HG02938 (cell line): Measurements from ENCODE around the gene CPAMD8.

Experiments used
- ATAC-seq: cut with Tn5 transposase; IDR thresholded peaks from one replicate; pipeline ENCODE4 v1.9.1; 2021; ENCODE audit warnings: mild to moderate bottlenecking, moderate library complexity; ENCODE audit not compliant: unreplicated experiment

The CPAMD8 gene

DNA sequence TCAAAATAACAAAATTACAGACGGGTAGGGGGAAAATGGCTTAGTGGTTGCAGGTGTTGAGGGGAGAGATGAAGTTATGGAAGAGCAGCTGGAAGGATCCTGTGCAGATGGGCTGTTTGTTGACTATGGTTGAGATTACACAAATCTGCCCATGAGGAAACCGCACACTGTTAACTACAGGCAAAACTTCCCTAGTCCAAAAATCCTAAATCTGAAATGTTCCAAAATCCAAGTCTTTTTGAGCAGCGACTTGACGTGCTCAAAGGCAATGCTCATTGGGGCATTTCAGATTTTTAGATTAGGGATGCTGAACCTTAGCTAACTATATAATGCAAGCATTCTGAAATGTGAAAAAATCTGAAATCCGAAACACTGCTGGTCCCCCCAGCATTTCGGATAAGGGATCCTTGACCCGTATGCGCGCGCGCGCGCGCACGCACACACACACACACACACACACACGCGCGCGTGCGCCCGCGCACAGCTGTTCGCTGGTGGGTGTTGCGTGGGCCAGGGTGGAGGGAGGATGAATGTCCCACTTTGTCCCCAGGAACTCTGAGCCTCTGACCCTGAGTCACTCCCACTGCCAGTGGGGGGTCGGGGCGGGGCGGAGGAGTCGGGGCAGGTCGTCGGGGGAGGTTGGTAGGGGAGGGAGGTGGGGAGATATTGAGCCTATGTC lies 131.0 kb downstream of the CPAMD8 start:
- ATAC-seq, result no peak

DNA sequence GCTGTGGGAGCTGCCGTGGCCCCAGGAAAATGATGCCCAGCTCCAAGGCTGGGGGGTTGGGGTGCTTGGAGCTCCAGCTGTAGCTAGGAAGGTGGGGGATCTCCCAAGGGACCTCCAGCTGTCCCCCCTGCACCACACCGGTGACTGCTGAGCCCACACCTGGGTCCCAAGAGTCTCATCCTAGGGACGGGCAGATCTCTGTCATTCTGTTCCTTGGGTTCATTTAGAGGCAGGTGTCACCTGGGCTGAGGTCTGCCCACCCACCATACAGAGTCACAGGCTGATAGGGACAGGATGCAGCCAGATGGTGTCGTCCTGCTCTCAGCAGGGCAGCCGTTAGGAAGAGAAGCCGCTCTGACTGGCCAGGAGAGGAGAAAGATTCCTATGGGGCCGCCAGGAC lies 132.5 kb downstream of the CPAMD8 start:
- no peak for ATAC-seq

DNA sequence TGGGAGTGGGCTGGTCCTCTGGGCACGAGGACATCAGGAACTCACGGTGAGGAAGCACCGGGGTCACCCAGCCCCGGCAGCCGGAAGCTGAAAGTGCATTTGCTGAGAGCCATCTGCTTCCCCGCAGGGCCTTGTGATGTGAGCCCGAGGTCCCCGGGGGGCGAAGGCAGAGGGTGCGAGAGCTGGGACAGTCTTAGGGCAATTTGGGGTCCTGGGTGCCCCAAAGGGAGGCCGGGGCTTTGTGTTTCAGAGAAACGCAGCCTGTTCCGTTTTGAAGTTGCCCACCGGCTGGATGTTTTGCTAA lies 133.0 kb downstream of the CPAMD8 start:
- ATAC-seq, result no peak

DNA sequence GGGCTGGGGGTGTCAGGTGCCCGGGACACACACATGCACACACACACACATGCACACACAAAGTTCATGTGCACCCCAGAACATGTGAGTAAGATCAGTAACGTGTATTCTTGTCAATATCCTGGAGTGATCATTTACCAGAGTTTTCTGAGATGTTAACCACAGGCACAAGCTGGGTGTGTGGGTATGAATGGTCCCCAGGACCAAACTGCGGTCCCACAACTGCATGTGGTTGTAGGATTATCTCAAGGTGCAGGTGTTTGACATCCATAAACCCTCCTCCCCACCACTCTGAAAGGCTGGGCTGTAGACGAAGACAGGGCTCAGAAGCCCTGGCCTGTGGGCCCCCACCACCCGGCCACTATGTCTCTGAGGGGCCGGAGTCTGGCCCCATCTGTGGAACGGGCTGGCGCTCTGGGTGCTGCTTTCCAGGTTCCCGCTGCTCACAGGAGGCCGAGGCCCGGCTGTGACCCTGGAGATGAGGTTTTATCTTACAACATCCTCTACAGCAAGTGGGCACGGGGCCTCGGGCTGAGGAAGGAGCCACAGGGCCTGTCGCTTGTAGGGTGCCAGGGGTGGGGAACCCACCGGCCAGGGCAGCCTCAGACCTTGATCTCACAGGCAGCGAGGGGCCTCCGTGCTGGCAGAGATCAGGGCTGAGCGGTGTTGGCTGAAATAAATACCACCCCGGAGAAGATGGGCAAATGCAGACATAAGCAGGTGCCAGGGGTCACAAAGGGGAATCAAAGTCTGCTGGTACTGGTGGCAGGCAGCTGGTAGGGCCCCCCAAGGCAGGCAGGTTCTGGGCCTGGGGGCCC lies 133.5 kb downstream of the CPAMD8 start:
- no peak for ATAC-seq

GRCh38 chr19:16892436-16892835 lies 134.2 kb downstream of the CPAMD8 start:
- ATAC-seq, result no peak

DNA sequence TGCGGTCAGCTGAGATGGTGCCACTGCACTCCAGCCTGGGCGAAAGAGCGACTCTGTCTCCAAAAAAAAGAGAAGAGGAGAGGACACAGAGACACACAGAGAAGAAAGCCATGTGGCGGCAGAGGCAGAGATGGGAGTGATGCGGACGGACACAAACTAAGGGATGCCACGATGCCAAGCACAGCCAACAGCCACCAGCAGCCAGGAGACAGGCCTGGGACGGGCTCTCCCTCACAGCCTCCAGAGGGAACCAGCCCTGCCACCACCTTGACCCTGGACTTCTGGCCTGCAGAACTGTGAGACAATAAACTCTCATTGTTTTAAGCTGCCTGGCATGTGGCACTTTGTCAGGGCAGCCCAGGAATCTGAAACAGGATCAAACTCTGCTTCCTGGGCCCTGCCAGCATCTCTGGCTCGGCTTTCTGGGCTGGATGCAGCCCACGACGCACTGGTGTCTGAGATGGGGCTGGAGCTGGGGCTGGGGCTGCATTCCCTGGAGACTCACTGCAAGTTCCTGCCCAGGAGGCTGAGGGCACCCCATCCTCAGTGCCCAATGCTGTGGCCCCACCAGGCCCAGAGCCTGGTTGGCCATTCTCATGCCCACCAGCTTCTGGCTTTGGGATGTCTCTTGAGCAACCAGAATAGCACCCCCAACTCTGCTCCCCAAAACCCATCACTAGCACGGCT lies 134.8 kb downstream of the CPAMD8 start:
- no peak for ATAC-seq

DNA sequence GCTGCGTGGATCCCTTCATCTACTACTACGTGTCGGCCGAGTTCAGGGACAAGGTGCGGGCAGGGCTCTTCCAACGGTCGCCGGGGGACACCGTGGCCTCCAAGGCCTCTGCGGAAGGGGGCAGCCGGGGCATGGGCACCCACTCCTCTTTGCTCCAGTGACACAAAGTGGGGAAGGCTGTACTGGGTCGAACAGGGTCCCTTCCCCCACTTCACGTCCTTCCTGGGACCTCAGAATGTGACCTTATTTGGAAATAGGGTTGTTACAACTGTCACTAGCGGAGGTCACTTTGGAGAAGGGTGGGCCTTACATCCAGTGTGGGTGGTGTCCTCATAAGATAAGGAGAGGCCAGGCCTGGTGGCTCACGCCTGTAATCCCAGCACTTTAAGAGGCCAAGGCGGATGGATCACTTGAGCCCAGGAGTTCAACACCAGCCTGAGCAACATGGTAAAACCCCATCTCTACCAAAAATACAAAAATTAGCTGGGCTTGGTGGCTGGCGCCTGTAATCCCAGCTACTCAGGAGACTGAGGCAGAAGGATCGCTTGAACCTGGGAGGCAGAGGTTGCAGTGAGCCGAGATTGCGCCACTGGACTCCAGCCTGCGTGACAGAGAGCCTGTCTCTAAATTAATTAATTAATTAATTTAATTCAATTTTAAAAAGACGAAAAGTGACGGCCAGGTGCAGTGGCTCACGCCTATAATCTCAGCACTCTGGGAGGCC lies 136.0 kb downstream of the CPAMD8 start:
- ATAC-seq, result no peak

GRCh38 chr19:16889883-16890460 lies 136.6 kb downstream of the CPAMD8 start:
- no peak for ATAC-seq

DNA sequence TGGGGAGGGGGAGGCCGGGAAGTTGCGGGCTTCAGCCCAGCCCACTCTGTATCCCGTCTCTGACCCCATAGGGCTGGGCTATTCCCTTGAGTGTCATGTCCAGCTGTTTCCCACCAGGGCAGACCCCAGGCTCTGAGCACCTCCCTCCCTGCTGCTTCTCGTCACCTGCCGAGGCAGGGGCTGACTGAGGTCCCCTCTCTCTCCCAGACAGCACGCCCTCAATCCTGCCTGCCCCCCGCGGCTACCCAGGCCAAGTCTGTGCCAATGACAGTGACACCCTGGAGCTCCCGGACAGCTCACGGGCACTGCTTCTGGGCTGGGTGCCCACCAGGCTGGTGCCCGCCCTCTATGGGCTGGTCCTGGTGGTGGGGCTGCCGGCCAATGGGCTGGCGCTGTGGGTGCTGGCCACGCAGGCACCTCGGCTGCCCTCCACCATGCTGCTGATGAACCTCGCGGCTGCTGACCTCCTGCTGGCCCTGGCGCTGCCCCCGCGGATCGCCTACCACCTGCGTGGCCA lies 137.2 kb downstream of the CPAMD8 start:
- ATAC-seq, result no peak

DNA sequence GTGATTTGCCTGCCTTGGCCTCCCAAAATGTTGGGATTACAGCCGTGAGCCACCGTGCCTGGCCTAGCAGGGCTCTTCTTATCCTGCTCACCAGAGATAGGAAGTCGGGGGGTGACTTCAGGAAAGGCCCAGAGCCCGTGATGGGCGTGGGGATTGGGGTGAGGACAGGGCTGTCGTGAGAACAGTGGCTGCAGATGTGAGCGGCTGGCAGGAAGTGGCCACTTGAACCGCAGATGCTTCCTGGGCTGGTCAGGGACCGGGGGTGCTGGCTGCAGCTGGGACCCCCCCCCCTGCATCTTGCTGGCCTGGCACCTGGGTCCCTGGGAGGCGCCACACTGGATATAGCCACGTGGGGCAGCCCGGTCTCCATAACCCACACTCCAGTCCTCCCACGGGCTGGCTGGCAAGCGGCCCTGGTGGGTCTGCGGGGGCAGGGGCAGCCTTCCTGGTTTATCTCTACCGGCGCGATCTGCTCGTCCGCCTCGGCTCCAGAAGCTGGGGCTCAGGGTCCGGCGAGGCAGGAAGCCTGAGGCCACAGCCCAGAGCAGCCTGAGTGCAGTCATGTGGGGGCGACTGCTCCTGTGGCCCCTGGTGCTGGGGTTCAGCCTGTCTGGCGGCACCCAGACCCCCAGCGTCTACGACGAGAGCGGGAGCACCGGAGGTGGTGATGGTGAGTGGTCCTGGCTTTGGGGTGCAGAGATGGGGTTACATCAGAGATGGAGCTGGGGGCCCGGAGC lies 137.8 kb downstream of the CPAMD8 start, which contains the start of gene F2RL3:
TSS of gene F2RL3 (plus strand) at position 371 of the 737 bp plus-strand sequence. CDS start at position 562, 191 bp downstream.
- ATAC-seq, result no peak

GRCh38 chr19:16887353-16888265 lies 139.0 kb downstream of the CPAMD8 start:
- ATAC-seq, result no peak

DNA sequence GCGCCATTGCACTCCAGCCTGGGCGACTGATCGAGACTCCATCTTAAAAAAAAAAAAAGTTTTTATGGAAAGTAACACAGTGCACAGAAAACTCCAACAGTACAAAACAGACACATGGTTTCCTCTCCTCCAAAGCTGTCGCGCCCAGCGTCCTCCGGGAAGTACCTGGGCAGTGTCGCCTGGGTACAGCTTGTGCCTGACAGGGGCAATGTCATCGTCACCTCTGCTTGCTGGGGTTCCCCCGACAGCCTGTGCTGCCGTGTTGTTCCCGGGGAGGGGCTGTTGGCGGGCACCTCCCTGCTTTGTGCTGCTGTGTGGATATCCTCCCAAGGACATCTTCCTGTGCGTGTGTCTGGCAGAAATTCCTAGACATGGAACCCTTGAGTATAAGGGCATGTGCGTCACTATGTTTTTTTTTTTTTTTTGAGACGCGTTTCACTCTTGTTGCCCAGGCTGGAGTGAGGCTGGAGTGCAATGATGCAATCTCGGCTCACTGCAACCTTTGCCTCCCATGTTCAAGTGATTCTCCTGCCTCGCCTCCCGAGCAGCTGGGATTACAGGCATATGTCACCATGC lies 140.2 kb downstream of the CPAMD8 start:
- no peak for ATAC-seq

DNA sequence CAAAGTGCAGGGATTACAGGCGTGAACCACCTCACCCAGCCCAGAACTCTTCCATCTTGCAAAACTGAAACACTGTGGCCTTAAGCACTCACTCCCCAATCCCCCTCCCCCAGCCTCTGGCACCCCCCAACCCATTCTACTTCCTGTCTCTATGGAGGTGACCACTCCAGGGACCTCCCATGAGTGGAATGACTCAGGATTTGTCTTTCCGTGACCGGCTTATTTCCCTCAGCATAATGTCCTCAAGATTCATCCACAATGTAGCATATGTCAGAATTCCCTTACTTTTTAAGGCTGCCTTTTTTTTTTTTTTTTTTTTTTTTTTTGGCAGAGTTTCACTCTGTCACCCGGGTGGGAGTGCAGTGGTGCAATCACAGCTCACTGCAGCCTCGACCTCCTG lies 141.4 kb downstream of the CPAMD8 start:
- ATAC-seq, result no peak

- ATAC-seq, result no peak
Observed at GRCh38 chr19:16883522-16883921, 143.1 kb downstream of the CPAMD8 start.

DNA sequence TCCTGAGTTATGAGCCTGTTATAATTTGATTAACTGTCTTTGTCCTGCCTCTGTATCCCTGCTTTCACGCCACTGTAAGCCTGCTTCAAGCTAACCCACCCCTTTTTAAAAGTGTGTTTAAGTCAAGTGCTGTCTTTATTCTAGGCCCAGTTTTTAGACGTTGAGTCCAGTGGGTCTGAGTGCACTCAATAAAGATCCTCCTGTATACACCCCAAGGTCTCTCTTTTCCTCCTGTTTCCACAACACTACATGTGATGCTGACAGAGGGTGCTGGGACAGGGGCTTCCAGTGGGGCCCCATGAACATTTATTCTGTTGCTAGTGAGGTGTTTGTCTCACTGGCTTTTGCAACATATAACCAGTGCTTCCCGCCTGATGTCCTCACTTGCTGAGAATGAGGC lies 144.5 kb downstream of the CPAMD8 start:
- no peak for ATAC-seq

DNA sequence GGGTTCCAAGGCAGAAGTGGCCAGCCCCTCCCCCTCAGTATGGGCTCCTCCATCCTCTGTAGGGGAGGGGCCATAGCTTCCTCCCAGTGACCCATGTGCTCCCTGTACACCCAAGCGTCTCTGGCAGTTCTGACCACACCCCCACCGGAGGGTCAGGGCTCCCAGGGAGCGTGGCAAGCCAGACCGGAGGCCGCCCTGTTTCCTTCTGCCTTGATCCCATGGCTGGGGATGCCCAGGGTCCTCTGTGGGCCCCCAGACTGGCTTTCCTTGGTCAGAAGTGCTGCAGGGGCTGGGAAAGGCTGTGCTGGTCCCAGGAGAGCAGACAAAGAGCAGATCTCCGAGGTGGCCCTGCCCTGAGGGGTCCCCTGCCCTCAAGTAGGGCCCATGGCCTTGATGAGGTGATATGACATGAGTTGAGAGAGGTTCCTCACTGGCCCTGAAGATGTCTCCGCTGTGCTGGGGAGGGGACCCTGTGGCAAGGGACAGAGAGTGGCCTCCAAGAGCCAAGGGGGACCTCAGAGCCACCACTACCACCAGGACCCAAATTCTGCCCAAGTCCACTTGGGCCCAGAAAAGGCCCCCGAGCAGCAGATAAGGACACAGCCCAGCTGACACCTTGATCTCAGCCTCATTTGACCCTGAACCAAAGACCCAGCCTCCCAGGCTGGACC lies 145.6 kb downstream of the CPAMD8 start:
- no peak for ATAC-seq

DNA sequence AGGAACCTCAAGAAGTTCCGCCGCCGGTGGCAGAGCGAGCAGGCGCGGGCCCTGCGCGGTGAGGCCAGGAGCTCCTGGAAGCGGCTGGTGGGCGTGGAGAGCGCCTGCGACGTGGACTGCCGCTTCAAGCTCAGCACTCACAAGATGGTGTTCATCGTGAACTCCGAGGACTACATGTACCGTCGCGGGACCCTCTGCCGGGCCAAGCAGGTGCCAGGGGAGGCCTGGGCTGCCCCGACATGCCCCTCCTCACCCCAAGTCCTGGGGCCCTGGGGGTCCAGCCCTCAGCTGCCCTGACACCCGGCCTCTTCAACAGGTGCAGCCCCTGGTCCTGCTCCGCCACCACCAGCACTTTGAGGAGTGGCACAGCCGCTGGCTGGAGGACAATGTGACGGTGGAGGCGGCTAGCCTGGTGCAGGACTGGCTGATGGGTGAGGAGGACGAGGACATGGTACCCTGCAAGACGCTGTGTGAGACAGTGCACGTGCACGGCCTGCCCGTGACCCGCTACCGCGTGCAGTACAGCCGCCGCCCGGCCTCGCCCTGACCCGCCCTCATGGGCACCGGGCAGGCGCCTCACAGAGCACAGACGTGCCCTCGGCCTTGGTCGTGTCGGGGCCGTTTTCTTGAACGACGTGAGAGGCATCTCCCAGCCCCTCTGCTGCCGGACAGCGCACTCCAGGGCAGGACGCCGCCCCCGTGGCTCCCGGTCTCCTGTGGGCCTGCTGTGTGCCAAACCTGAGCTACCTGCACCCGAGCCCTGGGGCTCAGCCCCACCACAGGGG lies 148.2 kb downstream of the CPAMD8 start:
- ATAC-seq, result no peak
